Measurements from ENCODE around the gene KCNC3.

The KCNC3 gene

GRCh38 chr19:50323782-50324133, 5.4 kb downstream of the KCNC3 start:
- Histone ChIP-seq H3K9ac (ENCODE audit: low read depth, low read length) (no peak overlapping the region), H3K27ac (ENCODE audit: low read length) (no peak overlapping the region), H3K27me3 (ENCODE audit: insufficient read depth, low read length) (peaks cover 18% of the 10 kb centered on the region), H3K36me3 (ENCODE audit: insufficient read depth, low read depth, low read length) (no peaks in the 10 kb centered on the region), H3K4me3 (ENCODE audit: low read length) (no peak overlapping the region), H3K9me3 (ENCODE audit: insufficient read depth, low read depth, low read length) (peaks cover 20% of the 10 kb centered on the region; the same call in 1 of the 2 replicates), H3K4me1 (ENCODE audit: insufficient read depth, low read length) (no peaks in the 10 kb centered on the region)

DNA sequence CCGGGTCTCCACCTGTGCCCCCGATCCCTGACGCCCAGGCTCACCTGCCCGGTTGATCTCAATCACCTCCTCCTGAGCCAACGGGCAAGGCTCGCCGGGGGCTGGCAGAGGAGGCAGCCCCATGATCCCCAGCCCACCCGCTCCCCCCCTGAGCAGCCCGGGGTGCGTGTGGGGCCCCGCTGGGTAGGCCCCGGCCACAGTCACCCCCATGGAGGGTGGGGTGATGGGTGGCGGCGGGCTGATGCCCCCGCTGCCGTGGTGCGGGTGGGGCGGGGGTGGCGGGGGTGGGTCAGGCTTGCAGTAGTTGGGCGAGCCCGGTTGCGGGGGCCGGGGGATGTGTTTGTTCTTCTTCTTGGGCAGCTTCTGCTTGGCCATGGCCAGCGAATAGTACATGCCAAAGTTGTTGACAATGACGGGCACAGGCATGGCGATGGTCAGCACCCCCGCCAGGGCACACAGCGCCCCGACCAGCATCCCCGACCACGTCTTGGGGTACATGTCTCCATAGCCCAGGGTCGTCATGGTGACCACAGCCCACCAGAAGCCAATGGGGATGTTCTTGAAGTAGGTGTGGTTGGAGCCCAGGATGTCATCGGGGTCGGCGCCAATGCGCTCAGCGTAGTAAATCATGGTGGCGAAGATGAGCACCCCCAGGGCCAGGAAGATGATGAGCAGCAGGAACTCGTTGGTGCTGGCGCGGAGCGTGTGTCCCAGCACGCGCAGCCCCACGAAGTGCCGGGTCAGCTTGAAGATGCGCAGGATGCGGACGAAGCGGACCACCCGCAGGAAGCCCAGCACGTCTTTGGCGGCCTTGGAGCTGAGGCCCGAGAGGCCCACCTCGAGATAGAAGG, 6.0 kb downstream of the KCNC3 start:
- Histone ChIP-seq H3K27ac (ENCODE audit: low read length) (no peak overlapping the region), H3K9me3 (ENCODE audit: insufficient read depth, low read depth, low read length) (peaks cover 25% of the 10 kb centered on the region; the same call in 1 of the 2 replicates), H3K4me1 (ENCODE audit: insufficient read depth, low read length) (no peaks in the 10 kb centered on the region), H3K4me3 (ENCODE audit: low read length) (no peak overlapping the region), H3K27me3 (ENCODE audit: insufficient read depth, low read length) (peaks cover 18% of the 10 kb centered on the region), H3K9ac (ENCODE audit: low read depth, low read length) (no peak overlapping the region), H3K36me3 (ENCODE audit: insufficient read depth, low read depth, low read length) (no peaks in the 10 kb centered on the region)

- H3K27ac ChIP-seq (ENCODE audit: low read length) = no peak overlapping the region
- H3K27me3 ChIP-seq (ENCODE audit: insufficient read depth, low read length) = peaks cover 10% of the 10 kb centered on the region
- no peaks in the 10 kb centered on the region for H3K4me1 ChIP-seq (ENCODE audit: insufficient read depth, low read length)
- no peak overlapping the region for H3K9ac ChIP-seq (ENCODE audit: low read depth, low read length)
- no peak overlapping the region for H3K4me3 ChIP-seq (ENCODE audit: low read length)
- H3K9me3 ChIP-seq (ENCODE audit: insufficient read depth, low read depth, low read length) = peaks cover 24% of the 10 kb centered on the region; the same call in 1 of the 2 replicates
- H3K36me3 ChIP-seq (ENCODE audit: insufficient read depth, low read depth, low read length) = no peaks in the 10 kb centered on the region
Measured at GRCh38 chr19:50322234-50322633, 6.9 kb downstream of the KCNC3 start.

DNA sequence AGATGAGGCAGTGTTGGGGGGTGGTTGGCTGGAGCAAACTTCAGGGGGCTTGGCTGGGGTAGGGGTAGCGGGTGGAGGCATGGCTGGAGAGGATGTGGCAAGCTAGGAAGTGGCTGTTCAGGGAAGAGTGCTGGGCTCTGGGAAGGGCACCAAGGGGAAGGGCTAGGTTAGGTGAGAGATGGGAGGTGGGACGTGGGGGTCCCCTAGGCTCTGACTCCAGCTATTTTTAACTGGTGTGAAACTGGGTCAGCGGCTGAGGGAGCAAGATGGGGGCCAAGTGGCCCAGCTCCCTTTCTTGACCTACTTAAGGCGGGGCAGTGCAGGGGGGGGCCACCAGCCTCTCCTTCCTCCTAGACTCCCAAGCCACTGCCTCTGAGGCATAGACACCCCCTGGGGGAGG, 7.3 kb downstream of the KCNC3 start:
- no peak overlapping the region for H3K4me3 ChIP-seq (ENCODE audit: low read length)
- H3K27ac ChIP-seq (ENCODE audit: low read length) = no peak overlapping the region
- no peak overlapping the region for H3K9ac ChIP-seq (ENCODE audit: low read depth, low read length)
- H3K36me3 ChIP-seq (ENCODE audit: insufficient read depth, low read depth, low read length) = no peaks in the 10 kb centered on the region
- H3K9me3 ChIP-seq (ENCODE audit: insufficient read depth, low read depth, low read length) = peaks cover 21% of the 10 kb centered on the region; the same call in 1 of the 2 replicates
- H3K27me3 ChIP-seq (ENCODE audit: insufficient read depth, low read length) = peaks cover 6% of the 10 kb centered on the region
- H3K4me1 ChIP-seq (ENCODE audit: insufficient read depth, low read length) = no peaks in the 10 kb centered on the region

DNA sequence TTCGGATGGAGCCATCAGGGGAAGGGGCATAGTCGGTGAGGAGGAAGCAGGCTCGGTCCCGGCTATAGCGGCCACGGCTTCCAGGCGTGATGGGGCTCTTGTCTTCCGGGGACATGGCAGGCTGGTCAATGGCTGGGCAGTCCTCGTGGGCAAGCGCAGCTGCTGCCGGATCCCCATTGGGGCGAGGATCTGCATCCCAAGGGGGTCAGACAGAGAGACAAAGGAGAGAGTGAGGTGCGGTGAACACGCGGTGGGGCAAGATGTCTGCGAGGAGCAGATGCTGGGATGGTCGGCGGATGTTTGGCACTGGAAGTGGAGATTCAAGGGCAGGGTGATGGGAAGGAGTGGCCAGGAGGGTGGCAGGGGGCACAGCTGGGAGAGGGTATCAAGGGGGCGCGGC, 8.6 kb downstream of the KCNC3 start:
- Histone ChIP-seq H3K9me3 (ENCODE audit: insufficient read depth, low read depth, low read length) (peaks cover 21% of the 10 kb centered on the region; the same call in 1 of the 2 replicates), H3K27me3 (ENCODE audit: insufficient read depth, low read length) (no peaks in the 10 kb centered on the region), H3K9ac (ENCODE audit: low read depth, low read length) (no peak overlapping the region)

GRCh38 chr19:50320051-50320450, 9.1 kb downstream of the KCNC3 start:
- H3K27me3 ChIP-seq (ENCODE audit: insufficient read depth, low read length) = peaks cover under 1% of the 10 kb centered on the region; the same call in 1 of the 2 replicates
- H3K27ac ChIP-seq (ENCODE audit: low read length) = no peak overlapping the region
- peaks cover 22% of the 10 kb centered on the region for H3K9me3 ChIP-seq (ENCODE audit: insufficient read depth, low read depth, low read length)
- H3K4me3 ChIP-seq (ENCODE audit: low read length) = no peak overlapping the region
- no peak overlapping the region for H3K9ac ChIP-seq (ENCODE audit: low read depth, low read length)
- H3K4me1 ChIP-seq (ENCODE audit: insufficient read depth, low read length) = no peaks in the 10 kb centered on the region
- H3K36me3 ChIP-seq (ENCODE audit: insufficient read depth, low read depth, low read length) = no peaks in the 10 kb centered on the region

More for the DNA sequence above, 8.6 kb downstream of the KCNC3 start:
- H3K4me3 ChIP-seq (ENCODE audit: low read length) = no peak overlapping the region
- H3K36me3 ChIP-seq (ENCODE audit: insufficient read depth, low read depth, low read length) = no peaks in the 10 kb centered on the region
- no peak overlapping the region for H3K27ac ChIP-seq (ENCODE audit: low read length)
- no peaks in the 10 kb centered on the region for H3K4me1 ChIP-seq (ENCODE audit: insufficient read depth, low read length)

DNA sequence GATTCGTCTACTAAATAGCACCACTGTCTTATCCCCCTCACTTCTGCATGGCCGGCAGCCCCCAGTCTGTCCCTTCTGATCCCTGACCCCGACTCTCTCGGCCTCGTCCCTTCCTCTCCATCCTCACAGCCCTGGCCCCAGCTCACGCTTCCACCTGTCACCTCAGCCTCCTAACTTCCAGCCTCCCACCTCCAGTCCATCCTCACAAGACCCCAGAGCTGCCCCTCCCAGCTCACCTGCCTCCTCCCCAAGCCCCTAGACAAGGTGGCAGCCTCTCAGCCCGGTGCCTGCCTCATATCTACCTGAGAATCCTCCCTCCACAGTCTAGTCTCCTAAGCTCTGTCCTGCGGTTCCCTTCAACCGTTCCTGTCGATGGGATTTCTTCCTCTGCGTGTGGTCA, 10.0 kb downstream of the KCNC3 start:
- Histone ChIP-seq H3K4me3 (ENCODE audit: low read length) (no peak overlapping the region), H3K4me1 (ENCODE audit: insufficient read depth, low read length) (no peaks in the 10 kb centered on the region), H3K9ac (ENCODE audit: low read depth, low read length) (no peak overlapping the region), H3K27me3 (ENCODE audit: insufficient read depth, low read length) (peaks cover 4% of the 10 kb centered on the region; the same call in 1 of the 2 replicates), H3K9me3 (ENCODE audit: insufficient read depth, low read depth, low read length) (peaks cover 24% of the 10 kb centered on the region), H3K36me3 (ENCODE audit: insufficient read depth, low read depth, low read length) (no peaks in the 10 kb centered on the region), H3K27ac (ENCODE audit: low read length) (no peak overlapping the region)

DNA sequence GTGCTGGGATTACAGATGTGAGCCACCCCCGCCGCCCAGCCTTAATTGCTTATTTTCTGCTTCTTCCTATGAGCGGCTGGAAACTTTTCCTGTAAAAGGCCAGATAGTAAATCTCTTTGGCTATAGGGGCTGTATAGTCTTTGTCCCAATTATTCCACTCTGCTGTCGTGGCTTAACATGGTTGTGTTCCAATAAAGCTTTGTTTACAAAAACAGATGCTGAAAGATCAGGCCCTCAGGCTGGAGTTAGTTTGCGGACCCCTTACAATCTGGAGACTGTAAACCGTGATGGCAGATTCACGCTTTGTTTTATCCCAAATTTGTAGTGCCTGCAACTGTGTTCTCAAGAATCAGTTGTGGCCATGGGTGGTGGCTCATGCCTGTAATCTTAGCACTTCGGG, 10.7 kb downstream of the KCNC3 start:
- Histone ChIP-seq H3K9ac (ENCODE audit: low read depth, low read length) (no peak overlapping the region), H3K4me3 (ENCODE audit: low read length) (no peak overlapping the region), H3K27me3 (ENCODE audit: insufficient read depth, low read length) (peaks cover 5% of the 10 kb centered on the region; the same call in 1 of the 2 replicates), H3K9me3 (ENCODE audit: insufficient read depth, low read depth, low read length) (peaks cover 17% of the 10 kb centered on the region), H3K27ac (ENCODE audit: low read length) (no peak overlapping the region), H3K36me3 (ENCODE audit: insufficient read depth, low read depth, low read length) (no peaks in the 10 kb centered on the region), H3K4me1 (ENCODE audit: insufficient read depth, low read length) (no peaks in the 10 kb centered on the region)

DNA sequence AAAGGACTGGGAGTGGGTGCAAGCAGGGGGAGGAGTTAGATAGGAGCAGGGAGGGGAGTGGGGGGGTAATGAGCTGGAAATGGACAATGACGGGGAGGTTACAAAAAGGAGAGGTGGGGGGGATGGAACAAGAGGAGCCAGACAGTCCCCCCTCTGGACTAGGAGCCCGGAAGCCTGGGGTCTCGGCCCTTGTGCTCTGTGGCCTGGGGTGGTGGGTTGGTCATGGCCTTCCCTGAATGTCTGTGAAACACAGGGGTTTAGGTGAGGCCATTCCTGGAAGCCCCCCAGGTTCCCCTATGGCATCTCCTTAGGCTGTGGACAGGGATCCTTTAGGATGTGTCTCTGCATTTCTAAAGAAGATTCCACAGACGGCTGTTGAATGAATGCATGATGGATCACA, 12.1 kb downstream of the KCNC3 start:
- Histone ChIP-seq H3K9me3 (ENCODE audit: insufficient read depth, low read depth, low read length) (peaks cover 15% of the 10 kb centered on the region), H3K9ac (ENCODE audit: low read depth, low read length) (no peak overlapping the region), H3K4me3 (ENCODE audit: low read length) (no peak overlapping the region), H3K27me3 (ENCODE audit: insufficient read depth, low read length) (peaks cover 12% of the 10 kb centered on the region; the same call in 1 of the 2 replicates), H3K27ac (ENCODE audit: low read length) (no peak overlapping the region), H3K4me1 (ENCODE audit: insufficient read depth, low read length) (no peaks in the 10 kb centered on the region), H3K36me3 (ENCODE audit: insufficient read depth, low read depth, low read length) (no peaks in the 10 kb centered on the region)

DNA sequence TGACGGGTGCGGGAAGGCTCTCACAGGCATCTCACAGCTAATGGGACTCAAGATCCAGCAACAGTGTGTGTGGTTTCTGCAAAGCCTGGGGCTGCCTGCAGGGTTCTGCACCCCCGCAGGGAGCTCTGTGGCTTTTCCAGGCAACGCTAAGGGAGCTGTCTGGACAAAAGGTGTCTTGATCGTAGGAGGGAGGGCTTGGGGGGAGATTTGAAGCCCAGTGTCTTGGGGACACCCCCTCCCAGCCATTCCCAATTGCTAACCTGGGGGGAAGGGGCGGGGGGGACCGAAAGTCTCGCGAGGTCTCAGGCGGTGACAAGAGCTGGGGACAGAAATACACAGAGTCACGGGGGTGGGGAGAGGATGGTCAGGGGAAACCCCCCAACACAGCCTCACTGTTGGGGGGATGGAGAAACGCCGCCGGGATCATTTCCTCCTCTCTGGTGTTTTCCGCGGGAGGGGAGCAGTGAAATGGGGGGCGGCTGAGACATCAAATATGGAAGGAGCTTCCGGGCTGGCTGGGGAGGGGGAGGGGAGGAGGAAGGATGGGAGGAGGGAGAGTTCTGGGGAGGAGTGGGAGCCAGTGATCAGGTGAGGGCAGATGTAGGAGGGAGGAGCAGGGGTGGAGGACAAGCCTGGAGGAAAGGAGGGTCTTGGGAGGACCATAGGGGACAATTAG, 13.3 kb downstream of the KCNC3 start:
- H3K27ac ChIP-seq (ENCODE audit: low read length) = peak overlapping the region; percentile 56
- peaks cover 19% of the 10 kb centered on the region for H3K9me3 ChIP-seq (ENCODE audit: insufficient read depth, low read depth, low read length)
- H3K4me3 ChIP-seq (ENCODE audit: low read length) = peak overlapping the region; percentile 58; the same call in 1 of the 2 replicates
- no peaks in the 10 kb centered on the region for H3K36me3 ChIP-seq (ENCODE audit: insufficient read depth, low read depth, low read length)
- H3K4me1 ChIP-seq (ENCODE audit: insufficient read depth, low read length) = no peaks in the 10 kb centered on the region
- H3K27me3 ChIP-seq (ENCODE audit: insufficient read depth, low read length) = peaks cover 14% of the 10 kb centered on the region; the same call in 1 of the 2 replicates
- H3K9ac ChIP-seq (ENCODE audit: low read depth, low read length) = peak overlapping the region; percentile 37; the same call in 1 of the 2 replicates

DNA sequence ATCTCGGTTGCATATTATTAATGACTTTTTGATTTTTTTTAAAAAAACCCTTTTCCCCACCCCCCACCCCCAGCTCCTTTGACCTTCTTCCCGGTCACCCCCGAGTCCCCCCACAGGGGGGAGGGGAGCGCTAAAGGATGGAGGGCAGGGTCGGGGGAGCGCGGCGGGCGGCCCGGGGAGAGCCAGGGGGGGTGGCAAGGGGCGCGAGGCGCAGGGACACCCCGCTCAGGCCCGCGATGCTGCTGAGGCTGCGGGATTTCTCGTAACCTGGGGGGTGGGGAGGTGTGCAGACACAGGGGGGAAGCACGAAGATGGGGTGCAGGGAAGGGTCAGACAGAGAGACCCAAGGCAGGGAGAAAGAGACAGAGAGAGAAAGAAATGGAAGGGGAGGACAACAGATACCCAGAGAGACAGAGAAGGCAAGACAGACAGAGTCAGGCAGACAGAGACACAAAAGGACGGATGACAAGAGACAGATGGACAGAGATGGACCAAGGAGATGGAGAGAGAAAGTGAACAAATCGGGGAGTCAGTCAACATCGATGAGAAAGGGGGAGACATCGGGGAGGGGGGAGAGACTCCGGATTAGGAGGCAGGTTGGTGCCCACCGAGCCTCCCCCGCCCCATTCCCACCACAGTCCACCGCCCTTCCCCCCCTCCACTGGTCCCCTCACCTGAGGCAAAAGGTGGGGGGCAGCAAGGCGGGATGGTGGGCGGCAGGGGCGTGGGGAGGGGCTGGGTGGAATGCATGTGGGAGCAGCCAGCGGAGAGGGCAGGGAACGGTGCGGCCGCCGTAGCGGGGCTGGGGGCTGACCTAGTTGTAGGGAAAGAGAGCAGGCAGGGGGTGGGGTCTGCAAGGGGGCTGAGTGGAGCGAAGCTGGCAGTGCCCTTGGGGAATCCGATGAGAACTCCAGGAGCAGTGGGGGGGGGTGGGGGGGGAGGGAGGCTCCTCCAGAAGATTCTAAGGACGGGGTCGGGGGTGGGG, 14.2 kb downstream of the KCNC3 start:
- H3K9ac ChIP-seq (ENCODE audit: low read depth, low read length) = peak overlapping the region; percentile 72; the same call in 1 of the 2 replicates
- peaks cover 23% of the 10 kb centered on the region; the same call in 1 of the 2 replicates for H3K27me3 ChIP-seq (ENCODE audit: insufficient read depth, low read length)

More for the DNA sequence above, 14.2 kb downstream of the KCNC3 start:
- Histone ChIP-seq H3K9me3 (ENCODE audit: insufficient read depth, low read depth, low read length) (peaks cover 27% of the 10 kb centered on the region), H3K27ac (ENCODE audit: low read length) (no peak overlapping the region), H3K36me3 (ENCODE audit: insufficient read depth, low read depth, low read length) (no peaks in the 10 kb centered on the region), H3K4me1 (ENCODE audit: insufficient read depth, low read length) (no peaks in the 10 kb centered on the region), H3K4me3 (ENCODE audit: low read length) (peak overlapping the region; percentile 73)

Data from iPS-20b (cell line).